ENCODE data around the gene POU2AF1. TPM values are rescaled to one million over a fixed set of nuclear protein-coding genes. Genes with fewer than 3 reads are reported as not detected.
"Not testable (repeated sequence)": the region's sequence is repeated elsewhere in the genome, so short reads cannot be mapped to it uniquely, and the experiment has no call there.

The POU2AF1 gene
- total RNA-seq, 6 donors from 2014 or later, result 1.3 to 42.1 (median 4.0) TPM

DNA sequence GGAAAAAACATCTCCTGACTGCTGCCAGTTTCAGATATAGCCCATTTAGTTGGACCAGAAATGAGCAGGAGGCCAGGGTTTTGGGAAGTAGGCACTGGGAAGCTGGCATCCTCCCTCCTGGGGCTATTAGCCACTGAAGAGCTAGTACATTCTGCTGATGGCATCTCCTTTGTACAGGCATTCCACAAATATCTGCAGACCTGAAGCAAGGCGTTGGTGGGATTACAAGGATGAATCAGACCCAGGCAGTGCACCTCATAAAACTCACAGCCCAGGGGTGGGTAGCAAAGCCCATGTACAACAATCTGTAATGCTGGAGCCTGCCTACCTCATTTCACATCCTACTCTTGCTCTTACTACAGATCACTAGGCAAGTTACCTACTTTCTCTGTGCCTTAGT, 27.5 kb upstream of the POU2AF1 start:
- 72 to 83% methylated on average over 1 of the region's 1 CpG for WGBS, 2 donors
- Histone ChIP-seq H3K4me1 (no peaks in the 10 kb centered on the region), H3K27ac (no peak overlapping the region), H3K36me3 (no peaks in the 10 kb centered on the region), H3K27me3 (no peaks in the 10 kb centered on the region), H3K9me3 (no peaks in the 10 kb centered on the region), H3K4me3 (no peak overlapping the region)
- ATAC-seq (ENCODE audit: low FRiP score in 2 of 2) (no peak), DNase-seq (no peak)
- TF ChIP-seq POLR2AphosphoS5 (IDR thresholded peaks at IDR 0.05) (no peak), POLR2A (IDR thresholded peaks at IDR 0.05) (no peak), EP300 (IDR thresholded peaks at IDR 0.05) (no peak)
- TF ChIP-seq, protein P1, sequence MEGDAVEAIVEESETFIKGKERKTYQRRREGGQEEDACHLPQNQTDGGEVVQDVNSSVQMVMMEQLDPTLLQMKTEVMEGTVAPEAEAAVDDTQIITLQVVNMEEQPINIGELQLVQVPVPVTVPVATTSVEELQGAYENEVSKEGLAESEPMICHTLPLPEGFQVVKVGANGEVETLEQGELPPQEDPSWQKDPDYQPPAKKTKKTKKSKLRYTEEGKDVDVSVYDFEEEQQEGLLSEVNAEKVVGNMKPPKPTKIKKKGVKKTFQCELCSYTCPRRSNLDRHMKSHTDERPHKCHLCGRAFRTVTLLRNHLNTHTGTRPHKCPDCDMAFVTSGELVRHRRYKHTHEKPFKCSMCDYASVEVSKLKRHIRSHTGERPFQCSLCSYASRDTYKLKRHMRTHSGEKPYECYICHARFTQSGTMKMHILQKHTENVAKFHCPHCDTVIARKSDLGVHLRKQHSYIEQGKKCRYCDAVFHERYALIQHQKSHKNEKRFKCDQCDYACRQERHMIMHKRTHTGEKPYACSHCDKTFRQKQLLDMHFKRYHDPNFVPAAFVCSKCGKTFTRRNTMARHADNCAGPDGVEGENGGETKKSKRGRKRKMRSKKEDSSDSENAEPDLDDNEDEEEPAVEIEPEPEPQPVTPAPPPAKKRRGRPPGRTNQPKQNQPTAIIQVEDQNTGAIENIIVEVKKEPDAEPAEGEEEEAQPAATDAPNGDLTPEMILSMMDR (IDR thresholded peaks at IDR 0.05), result no peak

DNA sequence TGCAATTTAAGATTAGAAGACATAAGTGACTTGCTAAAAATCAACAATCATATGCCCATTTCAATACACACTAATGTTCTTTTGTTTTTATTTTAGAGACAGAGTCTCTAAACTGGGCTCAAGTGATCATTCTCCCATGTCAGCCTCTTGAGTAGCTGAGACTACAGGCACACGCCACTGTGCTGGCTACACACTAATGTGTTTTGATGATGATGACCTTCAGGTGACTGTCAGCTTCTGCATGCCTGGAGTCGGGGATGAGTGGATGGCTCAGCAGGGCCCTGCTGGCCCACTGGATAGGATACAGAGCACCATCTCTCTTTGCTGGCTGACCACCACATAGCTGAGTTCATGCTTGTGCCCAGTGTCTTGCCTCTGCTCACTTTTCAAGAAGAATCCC, 27.0 kb upstream of the POU2AF1 start:
- no peak overlapping the region for H3K27ac ChIP-seq
- no peak overlapping the region for H3K4me3 ChIP-seq
- no peak for DNase-seq
- H3K9me3 ChIP-seq, result no peaks in the 10 kb centered on the region
- TF ChIP-seq POLR2AphosphoS5 (IDR thresholded peaks at IDR 0.05) (no peak), POLR2A (IDR thresholded peaks at IDR 0.05) (no peak), EP300 (IDR thresholded peaks at IDR 0.05) (no peak)
- TF ChIP-seq, protein P1 (IDR thresholded peaks at IDR 0.05), result no peak
- no peaks in the 10 kb centered on the region for H3K27me3 ChIP-seq
- ATAC-seq (ENCODE audit: low FRiP score in 2 of 2), result no peak
- H3K36me3 ChIP-seq, result no peaks in the 10 kb centered on the region
- no peaks in the 10 kb centered on the region for H3K4me1 ChIP-seq
- 80 to 90% methylated on average over 2 of the region's 2 CpGs for WGBS, 2 donors

DNA sequence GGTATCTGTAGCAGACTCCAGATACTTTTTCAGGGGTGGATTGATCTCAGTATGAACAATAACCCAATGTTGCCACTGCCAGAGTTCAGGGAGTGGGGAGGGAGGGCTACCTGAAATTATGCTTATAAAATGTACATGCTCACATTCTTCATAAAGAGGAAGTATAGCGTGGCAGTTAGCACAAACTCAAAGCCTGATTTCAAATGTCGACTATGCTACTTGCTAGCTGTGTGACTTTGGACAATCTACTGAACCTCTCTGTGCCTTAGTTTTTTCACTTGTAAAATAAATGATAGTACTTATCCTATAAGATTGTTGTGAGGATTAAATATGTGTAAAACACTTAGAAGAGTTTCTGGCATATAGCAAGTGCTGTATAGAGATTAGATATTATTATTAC, 26.5 kb upstream of the POU2AF1 start:
- no peak for ATAC-seq (ENCODE audit: low FRiP score in 2 of 2)
- Histone ChIP-seq H3K27ac (no peak overlapping the region), H3K4me3 (no peak overlapping the region), H3K4me1 (no peaks in the 10 kb centered on the region), H3K9me3 (no peaks in the 10 kb centered on the region), H3K36me3 (no peaks in the 10 kb centered on the region), H3K27me3 (no peaks in the 10 kb centered on the region)
- TF ChIP-seq, protein P1 (IDR thresholded peaks at IDR 0.05), result no peak
- TF ChIP-seq POLR2A (IDR thresholded peaks at IDR 0.05), result no peak
- no peak for TF ChIP-seq EP300 (IDR thresholded peaks at IDR 0.05)
- no peak for TF ChIP-seq POLR2AphosphoS5 (IDR thresholded peaks at IDR 0.05)
- WGBS, 2 donors, result 86 to 95% methylated on average over 2 of the region's 2 CpGs
- no peak for DNase-seq

DNA sequence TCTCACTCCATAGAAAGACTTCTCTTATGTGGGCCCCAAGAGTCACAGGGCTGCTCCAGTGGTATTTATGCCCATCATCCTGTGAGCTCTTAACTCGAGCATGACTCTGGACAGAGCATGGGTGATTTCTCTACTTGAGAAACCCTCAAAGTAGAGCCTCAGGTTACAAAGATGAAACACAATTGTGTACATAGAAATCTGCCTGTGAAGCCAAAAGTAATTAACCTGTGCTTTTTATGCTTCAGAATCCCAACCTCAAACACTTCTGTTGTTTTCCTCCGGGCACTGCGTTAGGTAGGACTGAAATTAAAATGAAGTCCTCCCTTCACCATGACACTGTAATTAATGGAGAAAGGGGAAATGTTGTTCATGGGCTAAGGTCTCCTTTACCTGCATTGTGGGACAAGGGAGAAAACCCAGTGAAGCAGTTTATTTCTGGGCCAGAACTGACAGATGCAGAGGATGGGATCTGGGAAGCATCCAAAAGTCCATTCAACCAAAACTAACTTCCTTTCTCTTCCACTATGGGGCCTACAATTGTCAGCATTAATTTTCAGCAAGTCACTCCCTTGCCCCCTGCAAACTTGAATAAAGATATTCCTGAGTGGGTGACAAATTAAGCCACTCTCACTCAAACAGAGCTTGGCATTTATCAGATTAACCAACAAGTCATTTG, 24.1 kb upstream of the POU2AF1 start:
- no peaks in the 10 kb centered on the region for H3K36me3 ChIP-seq
- DNase-seq (no peak), ATAC-seq (ENCODE audit: low FRiP score in 2 of 2) (no peak)
- H3K4me3 ChIP-seq, result no peak overlapping the region
- H3K27me3 ChIP-seq, result no peaks in the 10 kb centered on the region
- H3K27ac ChIP-seq, result no peak overlapping the region
- no peak for TF ChIP-seq POLR2AphosphoS5 (IDR thresholded peaks at IDR 0.05)
- TF ChIP-seq, protein P1 (IDR thresholded peaks at IDR 0.05), result no peak
- TF ChIP-seq POLR2A (IDR thresholded peaks at IDR 0.05), result no peak
- TF ChIP-seq EP300 (IDR thresholded peaks at IDR 0.05), result no peak
- no peaks in the 10 kb centered on the region for H3K4me1 ChIP-seq
- no peaks in the 10 kb centered on the region for H3K9me3 ChIP-seq
- 80 to 86% methylated on average over 3 of the region's 3 CpGs for WGBS, 2 donors

DNA sequence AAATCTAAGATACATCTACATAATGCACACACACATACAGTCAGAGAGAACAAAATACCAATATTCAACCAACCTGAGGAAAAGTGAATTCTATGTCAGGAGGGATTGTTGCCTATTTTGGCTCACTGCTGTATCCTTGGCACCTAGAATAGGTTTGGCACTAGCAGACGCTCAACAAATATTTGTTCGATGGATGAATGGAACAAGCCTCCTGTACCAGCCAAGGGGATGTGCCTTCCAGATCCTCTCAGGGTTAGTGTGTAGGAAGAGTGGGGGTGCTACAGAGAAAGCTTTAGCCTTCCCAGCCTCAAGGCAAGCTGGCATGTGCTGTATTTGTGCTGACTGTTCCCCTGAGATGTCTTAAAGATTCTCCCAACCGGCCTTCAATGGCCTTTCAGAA, 23.3 kb upstream of the POU2AF1 start:
- TF ChIP-seq EP300 (IDR thresholded peaks at IDR 0.05), result no peak
- no peak for TF ChIP-seq POLR2A (IDR thresholded peaks at IDR 0.05)
- no peak for TF ChIP-seq POLR2AphosphoS5 (IDR thresholded peaks at IDR 0.05)
- TF ChIP-seq, protein P1 (IDR thresholded peaks at IDR 0.05), result no peak
- H3K4me3 ChIP-seq, result no peak overlapping the region
- no peaks in the 10 kb centered on the region for H3K27me3 ChIP-seq
- H3K4me1 ChIP-seq, result no peaks in the 10 kb centered on the region
- DNase-seq (no peak), ATAC-seq (ENCODE audit: low FRiP score in 2 of 2) (no peak)
- 82 to 86% methylated on average over 3 of the region's 3 CpGs for WGBS, 2 donors
- H3K9me3 ChIP-seq, result no peaks in the 10 kb centered on the region
- H3K36me3 ChIP-seq, result no peaks in the 10 kb centered on the region
- no peak overlapping the region for H3K27ac ChIP-seq

DNA sequence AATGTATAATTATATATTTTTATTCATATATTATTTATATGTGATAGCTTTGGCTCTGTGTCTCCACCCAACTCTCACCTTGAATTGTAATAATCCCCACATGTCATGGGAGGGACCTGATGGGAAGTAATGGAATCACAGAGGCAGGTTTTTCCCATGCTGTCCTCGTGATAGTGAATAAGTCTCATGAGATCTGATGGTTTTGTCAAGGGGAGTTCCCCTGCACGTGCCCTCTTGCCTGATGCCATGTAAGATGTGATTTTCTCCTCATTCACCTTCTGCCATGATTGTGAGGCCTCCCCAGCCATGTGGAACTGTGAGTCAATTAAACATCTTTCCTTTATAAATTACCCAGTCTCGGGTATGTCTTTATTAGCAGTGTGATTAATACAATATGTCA, 22.9 kb upstream of the POU2AF1 start:
- WGBS, 2 donors, result 82 to 85% methylated on average over 3 of the region's 3 CpGs

More for the DNA sequence above, 22.9 kb upstream of the POU2AF1 start:
- not testable (repeated sequence) for H3K27ac ChIP-seq; ATAC-seq (ENCODE audit: low FRiP score in 2 of 2); DNase-seq; H3K27me3 ChIP-seq; H3K4me3 ChIP-seq; H3K4me1 ChIP-seq; H3K36me3 ChIP-seq; H3K9me3 ChIP-seq
